ENCODE measurements around the gene SLTM.
"Not testable (repeated sequence)": the region's sequence is repeated elsewhere in the genome, so short reads cannot be mapped to it uniquely, and the experiment has no call there.

GRCh38 chr15:58920447-58920846, 13.0 kb downstream of the SLTM start:
- TF ChIP-seq, protein P1, sequence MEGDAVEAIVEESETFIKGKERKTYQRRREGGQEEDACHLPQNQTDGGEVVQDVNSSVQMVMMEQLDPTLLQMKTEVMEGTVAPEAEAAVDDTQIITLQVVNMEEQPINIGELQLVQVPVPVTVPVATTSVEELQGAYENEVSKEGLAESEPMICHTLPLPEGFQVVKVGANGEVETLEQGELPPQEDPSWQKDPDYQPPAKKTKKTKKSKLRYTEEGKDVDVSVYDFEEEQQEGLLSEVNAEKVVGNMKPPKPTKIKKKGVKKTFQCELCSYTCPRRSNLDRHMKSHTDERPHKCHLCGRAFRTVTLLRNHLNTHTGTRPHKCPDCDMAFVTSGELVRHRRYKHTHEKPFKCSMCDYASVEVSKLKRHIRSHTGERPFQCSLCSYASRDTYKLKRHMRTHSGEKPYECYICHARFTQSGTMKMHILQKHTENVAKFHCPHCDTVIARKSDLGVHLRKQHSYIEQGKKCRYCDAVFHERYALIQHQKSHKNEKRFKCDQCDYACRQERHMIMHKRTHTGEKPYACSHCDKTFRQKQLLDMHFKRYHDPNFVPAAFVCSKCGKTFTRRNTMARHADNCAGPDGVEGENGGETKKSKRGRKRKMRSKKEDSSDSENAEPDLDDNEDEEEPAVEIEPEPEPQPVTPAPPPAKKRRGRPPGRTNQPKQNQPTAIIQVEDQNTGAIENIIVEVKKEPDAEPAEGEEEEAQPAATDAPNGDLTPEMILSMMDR (conservative IDR thresholded peaks at IDR 0.05; ENCODE audit: low read depth, low read length) = not testable (repeated sequence)
- TF ChIP-seq EZH2 (IDR thresholded peaks at IDR 0.05; ENCODE audit: borderline replicate concordance, low read depth, low read length, poor library complexity, severe bottlenecking) = not testable (repeated sequence)
